ENCODE measurements around the gene RAB11B.
"Not testable (repeated sequence)": the region's sequence is repeated elsewhere in the genome, so short reads cannot be mapped to it uniquely, and the experiment has no call there.

The RAB11B gene

GRCh38 chr19:8370176-8371010, 19.8 kb upstream of the RAB11B start:
- no peak for DNase-seq

DNA sequence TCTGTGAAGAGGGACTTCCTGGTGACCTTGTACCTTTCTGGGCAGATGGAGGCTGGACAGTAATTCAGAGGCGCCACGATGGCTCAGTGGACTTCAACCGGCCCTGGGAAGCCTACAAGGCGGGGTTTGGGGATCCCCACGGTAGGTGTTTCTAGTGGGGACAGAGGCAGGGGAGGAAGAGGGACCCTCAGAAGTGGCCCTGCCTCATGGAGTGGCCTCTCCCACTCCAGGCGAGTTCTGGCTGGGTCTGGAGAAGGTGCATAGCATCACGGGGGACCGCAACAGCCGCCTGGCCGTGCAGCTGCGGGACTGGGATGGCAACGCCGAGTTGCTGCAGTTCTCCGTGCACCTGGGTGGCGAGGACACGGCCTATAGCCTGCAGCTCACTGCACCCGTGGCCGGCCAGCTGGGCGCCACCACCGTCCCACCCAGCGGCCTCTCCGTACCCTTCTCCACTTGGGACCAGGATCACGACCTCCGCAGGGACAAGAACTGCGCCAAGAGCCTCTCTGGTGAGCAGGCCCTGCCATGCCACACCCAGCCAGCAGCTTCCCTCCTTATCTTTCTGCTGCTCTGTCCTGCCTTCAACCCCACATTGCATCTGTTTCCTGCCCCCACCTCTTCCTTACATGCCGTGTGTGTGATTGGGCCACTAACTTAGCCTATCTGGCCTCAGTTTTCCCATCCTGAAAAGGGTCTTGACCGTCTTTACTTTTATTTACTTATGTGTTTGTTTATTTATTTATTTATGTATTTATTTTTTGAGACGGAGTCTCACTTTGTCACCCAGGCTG, 19.0 kb upstream of the RAB11B start:
- peak in 1 of 14 donors; percentile 50 for DNase-seq

DNA sequence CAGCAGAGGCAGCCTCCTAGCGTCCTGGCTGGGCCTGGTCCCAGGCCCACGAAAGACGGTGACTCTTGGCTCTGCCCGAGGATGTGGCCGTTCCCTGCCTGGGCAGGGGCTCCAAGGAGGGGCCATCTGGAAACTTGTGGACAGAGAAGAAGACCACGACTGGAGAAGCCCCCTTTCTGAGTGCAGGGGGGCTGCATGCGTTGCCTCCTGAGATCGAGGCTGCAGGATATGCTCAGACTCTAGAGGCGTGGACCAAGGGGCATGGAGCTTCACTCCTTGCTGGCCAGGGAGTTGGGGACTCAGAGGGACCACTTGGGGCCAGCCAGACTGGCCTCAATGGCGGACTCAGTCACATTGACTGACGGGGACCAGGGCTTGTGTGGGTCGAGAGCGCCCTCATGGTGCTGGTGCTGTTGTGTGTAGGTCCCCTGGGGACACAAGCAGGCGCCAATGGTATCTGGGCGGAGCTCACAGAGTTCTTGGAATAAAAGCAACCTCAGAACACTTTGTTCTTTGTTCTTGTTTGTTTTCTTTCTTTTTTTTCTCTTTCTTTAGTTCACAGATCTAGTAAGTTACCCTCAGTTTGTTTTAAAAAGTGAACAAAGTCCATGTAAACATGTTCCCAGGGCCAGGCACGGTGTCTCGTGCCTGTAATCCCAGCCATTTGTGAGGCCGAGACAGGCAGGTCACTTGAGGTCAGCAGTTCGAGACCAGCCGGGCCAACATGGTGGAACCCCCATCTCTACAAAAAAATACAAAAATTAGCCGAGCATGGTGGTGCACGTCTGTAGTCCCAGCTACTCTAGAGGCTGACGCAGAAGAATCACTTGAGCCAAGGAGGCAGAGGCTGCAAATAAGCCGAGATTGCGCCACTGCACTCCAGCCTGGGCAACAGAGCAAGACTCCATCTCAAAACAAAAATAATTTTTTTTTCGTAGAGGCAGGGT, 16.0 kb upstream of the RAB11B start:
- peak in 2 of 14 donors; percentile 10 to 43 for DNase-seq

DNA sequence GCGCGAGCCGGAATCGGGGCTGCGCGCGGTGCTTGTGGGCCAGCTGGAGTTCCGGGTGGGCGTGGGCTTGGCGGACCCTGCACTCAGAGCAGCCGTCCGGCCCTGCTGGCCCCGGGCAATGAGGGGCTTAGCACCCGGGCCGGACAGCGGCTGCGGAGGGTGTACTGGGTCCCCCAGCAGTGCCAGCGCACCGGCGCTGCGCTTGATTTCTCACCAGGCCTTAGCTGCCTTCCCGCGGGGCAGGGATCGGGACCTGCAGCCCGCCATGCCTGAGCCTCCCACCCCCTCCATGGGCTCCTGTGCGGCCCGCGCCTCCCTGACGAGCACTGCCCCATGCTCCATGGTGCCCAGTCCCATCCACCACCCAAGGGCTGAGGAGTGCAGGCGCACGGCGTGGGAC, 14.4 kb upstream of the RAB11B start:
- DNase-seq = not testable (repeated sequence)

DNA sequence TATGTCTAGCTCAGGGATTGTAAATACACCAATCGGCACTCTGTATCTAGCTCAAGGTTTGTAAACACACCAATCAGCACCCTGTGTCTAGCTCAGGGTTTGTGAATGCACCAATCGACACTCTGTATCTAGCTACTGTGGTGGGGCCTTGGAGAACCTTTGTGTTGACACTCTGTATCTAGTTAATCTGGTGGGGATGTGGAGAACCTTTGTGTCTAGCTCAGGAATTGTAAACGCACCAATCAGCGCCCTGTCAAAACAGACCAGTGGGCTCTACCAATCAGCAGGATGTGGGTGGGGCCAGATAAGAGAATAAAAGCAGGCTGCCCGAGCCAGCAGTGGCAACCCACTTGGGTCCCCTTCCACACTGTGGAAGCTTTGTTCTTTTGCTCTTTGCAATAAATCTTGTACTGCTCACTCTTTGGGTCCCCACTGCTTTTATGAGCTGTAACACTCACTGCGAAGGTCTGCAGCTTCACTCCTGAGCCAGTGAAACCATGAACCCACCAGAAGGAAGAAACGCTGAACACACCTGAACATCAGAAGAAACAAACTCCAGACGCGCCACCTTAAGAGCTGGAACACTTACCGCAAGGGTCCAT, 13.7 kb upstream of the RAB11B start:
- DNase-seq = not testable (repeated sequence)

DNA sequence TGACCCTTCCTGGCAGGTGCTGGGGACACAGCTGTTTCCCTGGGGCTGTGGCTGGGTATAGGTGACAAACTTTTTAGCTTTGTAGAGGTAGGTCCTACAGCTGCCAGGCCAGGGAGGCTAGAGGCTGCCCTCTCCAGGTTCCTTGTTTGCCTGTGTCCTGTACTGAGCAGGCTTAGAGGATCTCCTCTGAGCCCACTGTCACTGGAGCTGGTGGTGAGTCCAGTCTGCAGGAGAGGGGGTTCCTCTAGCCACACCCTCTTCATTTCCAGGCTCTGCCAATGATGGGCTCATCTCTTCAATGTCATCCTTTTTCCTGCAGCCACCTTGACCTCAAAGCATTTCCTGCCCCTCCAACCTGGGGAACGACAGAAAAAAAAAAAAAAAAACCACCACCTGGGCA, 12.6 kb upstream of the RAB11B start:
- DNase-seq = no peak

GRCh38 chr19:8379156-8379891, 10.8 kb upstream of the RAB11B start:
- DNase-seq = not testable (repeated sequence)

- DNase-seq = not testable (repeated sequence)
Observed at GRCh38 chr19:8384569-8384968, 5.6 kb upstream of the RAB11B start.

DNA sequence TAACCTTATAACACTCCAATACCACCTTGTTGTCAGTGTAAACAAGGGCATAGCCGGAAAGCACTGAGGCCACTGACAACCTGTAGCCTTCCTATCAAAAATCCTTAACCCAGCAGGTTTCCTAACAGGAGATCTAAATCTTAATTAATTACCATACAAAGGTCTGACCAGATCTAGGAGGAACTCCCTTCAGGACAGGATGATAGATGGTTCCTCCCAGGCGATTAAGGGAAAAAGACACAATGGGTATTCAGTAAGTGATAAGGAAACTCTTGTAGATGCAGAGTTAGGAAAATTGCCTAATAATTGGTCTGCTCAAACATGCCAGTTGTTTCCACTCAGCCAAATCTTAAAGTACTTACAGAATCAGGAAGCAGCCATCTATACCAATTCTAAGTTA, 5.1 kb upstream of the RAB11B start:
- not testable (repeated sequence) for DNase-seq

- DNase-seq = not testable (repeated sequence)
Observed at GRCh38 chr19:8385566-8385965, 4.6 kb upstream of the RAB11B start.

DNA sequence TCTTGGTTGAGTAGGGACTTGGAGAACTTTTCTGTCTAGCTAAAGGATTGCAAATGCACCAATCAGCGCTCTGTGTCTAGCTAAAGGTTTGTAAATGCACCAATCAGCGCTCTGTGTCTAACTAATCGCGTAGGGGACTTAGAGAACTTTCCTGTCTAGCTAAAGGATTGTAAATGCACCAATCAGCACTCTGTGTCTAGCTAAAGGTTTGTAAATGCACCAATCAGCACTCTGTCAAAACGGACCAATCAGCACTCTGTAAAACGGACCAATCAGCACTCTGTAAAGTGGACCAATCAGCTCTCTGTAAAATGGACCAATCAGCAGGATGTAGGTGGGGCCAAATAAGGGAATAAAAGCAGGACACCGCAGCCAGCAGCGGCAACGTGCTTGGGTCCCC, 3.7 kb upstream of the RAB11B start:
- not testable (repeated sequence) for DNase-seq

GRCh38 chr19:8386990-8387389, 3.2 kb upstream of the RAB11B start:
- no peak for DNase-seq

- DNase-seq = no peak
Observed at GRCh38 chr19:8387688-8388611, 2.2 kb upstream of the RAB11B start.

GRCh38 chr19:8388612-8388958, 1.6 kb upstream of the RAB11B start:
- no peak for DNase-seq

- peak; percentile 27 to 99 (median 90) for DNase-seq
Observed at GRCh38 chr19:8390617-8390981, 439 bp downstream of the RAB11B start.

DNA sequence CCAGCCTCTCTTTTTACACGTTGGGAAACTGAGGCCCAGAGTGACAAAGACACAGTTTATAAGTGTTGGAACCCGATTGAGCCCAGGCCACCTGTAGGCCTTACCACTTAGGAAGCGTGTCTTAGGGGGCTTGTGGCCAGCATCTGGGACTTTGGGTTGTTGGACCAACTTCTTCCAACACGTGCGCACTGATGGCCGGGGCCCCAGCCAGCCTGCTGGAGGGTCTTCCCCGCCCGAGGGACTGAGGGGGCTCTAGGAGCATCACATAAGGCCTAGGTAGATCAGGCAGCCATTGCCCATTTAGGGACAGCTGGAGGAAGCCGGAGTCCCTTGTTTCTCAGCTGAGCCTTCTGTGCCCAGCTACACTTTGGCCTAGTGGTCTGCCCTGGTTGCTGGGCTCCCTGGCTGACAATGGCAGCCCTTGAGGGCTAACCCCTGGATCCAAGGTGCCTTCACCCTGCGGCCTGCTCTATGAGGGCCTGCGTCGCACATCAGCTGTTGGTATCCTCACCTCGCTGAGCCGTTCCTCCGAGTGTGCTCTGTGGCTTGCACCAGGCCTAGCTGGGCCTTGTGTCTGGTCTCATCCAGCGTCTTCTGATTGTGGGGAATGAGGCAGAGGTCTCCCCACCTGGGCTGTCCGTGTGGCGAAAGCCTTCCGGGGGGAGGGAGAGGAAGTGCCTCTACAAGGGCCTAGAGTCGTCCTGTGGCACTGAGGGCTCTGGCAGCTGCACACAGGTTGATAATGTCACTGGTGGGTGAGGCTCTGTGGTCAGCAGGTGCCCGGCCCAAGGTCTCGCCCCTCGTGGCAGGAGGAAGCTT, 1.2 kb downstream of the RAB11B start:
- DNase-seq = peak in 4 of 14 donors; percentile 37 to 57 (median 41)

DNA sequence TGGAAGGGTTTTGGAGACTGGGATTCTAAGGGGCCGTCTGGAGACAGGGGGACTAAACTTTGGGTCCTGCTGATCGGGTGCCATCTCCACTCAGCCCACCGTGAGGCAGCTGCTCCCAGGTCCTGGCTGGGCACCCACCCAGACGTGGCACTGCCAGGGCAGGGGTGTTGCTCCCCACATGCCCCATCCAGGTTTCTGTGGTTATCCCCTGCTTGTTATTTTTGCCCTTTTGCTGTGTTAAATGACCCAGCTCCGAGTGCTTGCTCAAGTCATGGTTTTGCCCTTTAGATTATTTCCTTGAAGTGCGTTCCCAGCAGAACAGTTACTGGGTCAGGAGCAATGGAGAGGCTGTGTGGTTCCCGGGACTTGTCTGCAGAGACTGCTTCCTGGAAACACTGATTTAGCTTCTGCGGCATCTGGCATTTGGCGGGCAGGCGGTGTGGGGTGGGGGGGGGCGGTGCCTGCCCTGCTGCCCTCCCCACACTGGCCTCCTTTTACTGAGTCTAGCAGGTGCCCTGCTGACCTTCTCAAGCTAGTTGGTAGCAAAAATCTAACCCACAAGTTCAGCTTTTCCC, 1.9 kb downstream of the RAB11B start:
- peak in 10 of 14 donors; percentile 16 to 82 (median 31) for DNase-seq

DNA sequence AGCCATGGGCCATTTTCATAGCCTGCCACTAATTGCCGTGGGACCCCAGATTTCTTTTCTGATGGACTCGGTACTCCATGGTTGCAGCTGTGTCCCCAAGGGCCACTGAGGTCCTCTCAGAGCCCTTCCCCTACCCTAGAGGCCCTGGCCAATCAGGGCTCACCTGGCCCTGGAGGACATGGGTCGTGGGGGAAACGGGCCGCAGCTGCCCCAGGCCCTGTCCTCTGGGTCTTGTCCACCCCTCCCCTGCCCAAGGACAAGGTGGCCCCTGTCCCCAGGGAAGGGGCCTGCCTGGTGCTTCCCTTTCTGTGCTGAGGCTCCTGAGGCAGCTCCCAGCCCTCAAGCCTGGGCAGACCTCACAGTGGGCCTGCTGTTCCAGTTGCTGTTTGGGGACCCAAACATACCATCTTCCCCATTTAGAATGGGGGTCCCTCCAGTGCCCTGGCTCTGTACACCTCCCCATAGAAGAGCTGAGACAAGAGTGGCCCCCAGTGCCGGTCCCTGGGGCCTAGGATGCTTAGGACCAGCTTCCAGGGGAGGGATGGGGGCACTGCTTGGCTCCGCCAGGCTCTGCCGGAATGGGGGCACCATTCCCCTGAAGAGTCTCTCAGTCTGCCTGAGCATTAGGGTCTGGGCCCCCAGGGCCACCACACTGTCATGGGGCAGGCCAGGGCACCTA, 3.2 kb downstream of the RAB11B start:
- peak in 2 of 14 donors; percentile 42 to 53 for DNase-seq
